MM.1S (cell line): ENCODE data around the gene ARPC5L.

Source experiments
- CTCF ChIP-seq: fragments of 300-600 bp; sonication (generic); IDR thresholded peaks from 2 replicates; pipeline ENCODE4 v1.5.1; 2016; ENCODE audit warnings: antibody characterized with exemption, low read length, mixed read lengths
- EZH2 ChIP-seq: fragments of 300-600 bp; sonication (generic); optimal IDR thresholded peaks from 2 replicates; pipeline ENCODE3; 2017; ENCODE audit warnings: low read depth, mild to moderate bottlenecking, antibody characterized with exemption, low read length, mixed read lengths
- EZH2phosphoT487 ChIP-seq: fragments of 300-600 bp; sonication (generic); IDR thresholded peaks from 2 replicates; pipeline ENCODE4 v1.6.1; 2018; ENCODE audit warnings: antibody characterized with exemption, low read length

- no peak for TF ChIP-seq CTCF
- no peak for TF ChIP-seq EZH2
- TF ChIP-seq EZH2phosphoT487 = no peak
Measured at GRCh38 chr9:124820698-124821623, 41.0 kb upstream of the ARPC5L start.
